ENCODE results near the gene NRG2. TPM values are rescaled to one million over a fixed set of nuclear protein-coding genes. Genes with fewer than 3 reads are reported as not detected.

Gene NRG2
- total and polyA plus RNA-seq, 2 experiments from 2014 or later: 0.37 to 1.3 TPM

- no peak overlapping the region for H3K27ac ChIP-seq (ENCODE audit: low read depth)
- no peaks in the 10 kb centered on the region for H3K9me2 ChIP-seq (ENCODE audit: insufficient read depth)
- ATAC-seq (no peak), DNase-seq (ENCODE audit: low spot score) (no peak)
- H3F3A ChIP-seq (replicated peaks; ENCODE audit: low read depth): no peaks in the 10 kb centered on the region
- Mint-ChIP-seq H3K27me3 (ENCODE audit: insufficient read depth, low read depth, poor library complexity) (peaks cover 36% of the 10 kb centered on the region), H3K4me3 (no peak overlapping the region), H3K36me3 (ENCODE audit: low read depth) (no peaks in the 10 kb centered on the region), H3K9me3 (no peaks in the 10 kb centered on the region), H3K27ac (no peak overlapping the region), H3K4me1 (no peaks in the 10 kb centered on the region)
- no peak overlapping the region for H3K4me3 ChIP-seq
- peaks cover 39% of the 10 kb centered on the region for H3K27me3 ChIP-seq (ENCODE audit: insufficient read depth)
- H3K4me2 ChIP-seq: no peak overlapping the region
- H2AFZ ChIP-seq: no peak overlapping the region
- H4K20me1 ChIP-seq (replicated peaks; ENCODE audit: insufficient read depth): peaks cover under 1% of the 10 kb centered on the region
- no peaks in the 10 kb centered on the region for H3K4me1 ChIP-seq (ENCODE audit: insufficient read depth)
- H3K79me2 ChIP-seq (replicated peaks; ENCODE audit: insufficient read depth): no peaks in the 10 kb centered on the region
- no peaks in the 10 kb centered on the region for H3K36me3 ChIP-seq (ENCODE audit: insufficient read depth)
- TF ChIP-seq STAT1 (IDR thresholded peaks at IDR 0.05; ENCODE audit: unreplicated experiment) (no peak), CTCF (conservative IDR thresholded peaks at IDR 0.05; ENCODE audit: low read depth in 2 of 2) (no peak), ZNF331 (CRISPR knock-in tag; IDR thresholded peaks at IDR 0.05; ENCODE audit: low read depth) (no peak), CREB1 (CRISPR knock-in tag; IDR thresholded peaks at IDR 0.05; ENCODE audit: low read depth) (no peak), POLR2AphosphoS5 (IDR thresholded peaks at IDR 0.05; ENCODE audit: low read depth) (no peak), REST (IDR thresholded peaks at IDR 0.05; ENCODE audit: unreplicated experiment) (no peak), EZH2 (IDR thresholded peaks at IDR 0.05; ENCODE audit: low read depth, unreplicated experiment) (no peak), NANOG (IDR thresholded peaks at IDR 0.05; ENCODE audit: borderline replicate concordance) (no peak), ZNF462 (CRISPR knock-in tag; IDR thresholded peaks at IDR 0.05) (no peak), ZNF114 (CRISPR knock-in tag; IDR thresholded peaks at IDR 0.05) (no peak), EZH2phosphoT487 (IDR thresholded peaks at IDR 0.05; ENCODE audit: unreplicated experiment) (no peak), JUNB (IDR thresholded peaks at IDR 0.05; ENCODE audit: unreplicated experiment) (no peak), ETS1 (IDR thresholded peaks at IDR 0.05) (no peak)
Measured at GRCh38 chr5:139897342-139897741, 145.8 kb downstream of the NRG2 start.

Measured in GM23338 (cell line).